ENCODE data around the gene CALM1.

Gene CALM1

GRCh38 chr14:90397425-90398314 lies 841 bp downstream of the CALM1 start (continued):
- peak; percentile 78 for TF ChIP-seq KLF1 (tag by site-specific recombination; IDR thresholded peaks at IDR 0.05)
- TF ChIP-seq KLF16 (tag by site-specific recombination; IDR thresholded peaks at IDR 0.05): peak; percentile 34; the same call in 1 of the 2 replicates
- TF ChIP-seq ZNF837 (tag by site-specific recombination; IDR thresholded peaks at IDR 0.05): no peak
- TF ChIP-seq SP2 (tag by site-specific recombination; IDR thresholded peaks at IDR 0.05): peak; percentile 71
- TF ChIP-seq ZNF449 (tag by site-specific recombination; IDR thresholded peaks at IDR 0.05): peak; percentile 57
- TF ChIP-seq, protein P1, sequence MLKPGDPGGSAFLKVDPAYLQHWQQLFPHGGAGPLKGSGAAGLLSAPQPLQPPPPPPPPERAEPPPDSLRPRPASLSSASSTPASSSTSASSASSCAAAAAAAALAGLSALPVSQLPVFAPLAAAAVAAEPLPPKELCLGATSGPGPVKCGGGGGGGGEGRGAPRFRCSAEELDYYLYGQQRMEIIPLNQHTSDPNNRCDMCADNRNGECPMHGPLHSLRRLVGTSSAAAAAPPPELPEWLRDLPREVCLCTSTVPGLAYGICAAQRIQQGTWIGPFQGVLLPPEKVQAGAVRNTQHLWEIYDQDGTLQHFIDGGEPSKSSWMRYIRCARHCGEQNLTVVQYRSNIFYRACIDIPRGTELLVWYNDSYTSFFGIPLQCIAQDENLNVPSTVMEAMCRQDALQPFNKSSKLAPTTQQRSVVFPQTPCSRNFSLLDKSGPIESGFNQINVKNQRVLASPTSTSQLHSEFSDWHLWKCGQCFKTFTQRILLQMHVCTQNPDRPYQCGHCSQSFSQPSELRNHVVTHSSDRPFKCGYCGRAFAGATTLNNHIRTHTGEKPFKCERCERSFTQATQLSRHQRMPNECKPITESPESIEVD (tag by site-specific recombination; IDR thresholded peaks at IDR 0.05): no peak
- TF ChIP-seq GLIS1 (tag by site-specific recombination; IDR thresholded peaks at IDR 0.05): peak; percentile 16; the same call in 1 of the 2 replicates
- TF ChIP-seq ZBTB11 (tag by site-specific recombination; conservative IDR thresholded peaks at IDR 0.05; ENCODE audit: low read depth): peak; percentile 45; the same call in 1 of the 2 replicates
- TF ChIP-seq, protein P2, sequence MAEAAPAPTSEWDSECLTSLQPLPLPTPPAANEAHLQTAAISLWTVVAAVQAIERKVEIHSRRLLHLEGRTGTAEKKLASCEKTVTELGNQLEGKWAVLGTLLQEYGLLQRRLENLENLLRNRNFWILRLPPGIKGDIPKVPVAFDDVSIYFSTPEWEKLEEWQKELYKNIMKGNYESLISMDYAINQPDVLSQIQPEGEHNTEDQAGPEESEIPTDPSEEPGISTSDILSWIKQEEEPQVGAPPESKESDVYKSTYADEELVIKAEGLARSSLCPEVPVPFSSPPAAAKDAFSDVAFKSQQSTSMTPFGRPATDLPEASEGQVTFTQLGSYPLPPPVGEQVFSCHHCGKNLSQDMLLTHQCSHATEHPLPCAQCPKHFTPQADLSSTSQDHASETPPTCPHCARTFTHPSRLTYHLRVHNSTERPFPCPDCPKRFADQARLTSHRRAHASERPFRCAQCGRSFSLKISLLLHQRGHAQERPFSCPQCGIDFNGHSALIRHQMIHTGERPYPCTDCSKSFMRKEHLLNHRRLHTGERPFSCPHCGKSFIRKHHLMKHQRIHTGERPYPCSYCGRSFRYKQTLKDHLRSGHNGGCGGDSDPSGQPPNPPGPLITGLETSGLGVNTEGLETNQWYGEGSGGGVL (tag by site-specific recombination; IDR thresholded peaks at IDR 0.05): peak; percentile 8; the same call in 1 of the 2 replicates
- peak; percentile 86 for TF ChIP-seq ZBTB8A (tag by site-specific recombination; IDR thresholded peaks at IDR 0.05)

- H3K4me3 ChIP-seq (ENCODE audit: low read depth, low read length): peak overlapping the region; percentile 98
- H3K27ac ChIP-seq (ENCODE audit: extremely low read depth, low read depth, low read length): peak overlapping the region; percentile 68; the same call in 1 of the 2 replicates
- H3K9me3 ChIP-seq (ENCODE audit: control insufficient read depth, insufficient read depth, low read depth, low read length): no peaks in the 10 kb centered on the region
- H3K4me1 ChIP-seq (ENCODE audit: control insufficient read depth, insufficient read depth, low read length): peaks cover 8% of the 10 kb centered on the region; the same call in 1 of the 2 replicates
- ChIA-PET CTCF (interaction anchor here (0.6 to 2.6 kb wide), 6 partner anchors 10 to 298 kb away, joined by 3 to 28 read pairs (median 6); no protein-coding TSS in a partner anchor), POLR2A (interaction anchor here (0.6 kb wide), 1 partner anchor 11 kb away, joined by 5 read pairs; no protein-coding TSS in a partner anchor)
- H3K36me3 ChIP-seq (ENCODE audit: control insufficient read depth in 2 of 2, insufficient read depth in 1 of 2, low read length in 2 of 2): peaks cover 27 to 38% of the 10 kb centered on the region in 2 experiments
- TF ChIP-seq ZNF19 (tag by site-specific recombination; IDR thresholded peaks at IDR 0.05; ENCODE audit: low read depth) (no peak), ZNF785 (tag by site-specific recombination; IDR thresholded peaks at IDR 0.05) (no peak), ZNF48 (tag by site-specific recombination; IDR thresholded peaks at IDR 0.05) (no peak), MYNN (tag by site-specific recombination; IDR thresholded peaks at IDR 0.05; ENCODE audit: borderline replicate concordance) (0 out of 2 replicates have a peak, but pooled peaks have one; percentile 24), ZNF629 (tag by site-specific recombination; IDR thresholded peaks at IDR 0.05) (peak; percentile 91), ZNF580 (tag by site-specific recombination; IDR thresholded peaks at IDR 0.05) (no peak), SP3 (tag by site-specific recombination; IDR thresholded peaks at IDR 0.05) (no peak), ZNF76 (tag by site-specific recombination; IDR thresholded peaks at IDR 0.05; ENCODE audit: borderline replicate concordance, low read depth) (peak; percentile 27; the same call in 1 of the 2 replicates), ZNF18 (tag by site-specific recombination; IDR thresholded peaks at IDR 0.05) (no peak), ZNF24 (tag by site-specific recombination; IDR thresholded peaks at IDR 0.05) (peak; percentile 77), ZXDB (tag by site-specific recombination; IDR thresholded peaks at IDR 0.05) (peak; percentile 72), GLI4 (tag by site-specific recombination; IDR thresholded peaks at IDR 0.05) (peak; percentile 79; the same call in 1 of the 2 replicates), ZNF138 (tag by site-specific recombination; IDR thresholded peaks at IDR 0.05; ENCODE audit: borderline replicate concordance) (no peak), SP2 (tag by site-specific recombination; IDR thresholded peaks at IDR 0.05) (peak; percentile 52), ZNF514 (tag by site-specific recombination; IDR thresholded peaks at IDR 0.05) (no peak)
Measured at GRCh38 chr14:90398315-90398839, 1.5 kb downstream of the CALM1 start.

Measured in HEK293 (cell line).